ENCODE data around the gene BAIAP2.

- TF ChIP-seq CHD4 (IDR thresholded peaks at IDR 0.05; ENCODE audit: borderline replicate concordance) = no peak
- TF ChIP-seq, protein P1, sequence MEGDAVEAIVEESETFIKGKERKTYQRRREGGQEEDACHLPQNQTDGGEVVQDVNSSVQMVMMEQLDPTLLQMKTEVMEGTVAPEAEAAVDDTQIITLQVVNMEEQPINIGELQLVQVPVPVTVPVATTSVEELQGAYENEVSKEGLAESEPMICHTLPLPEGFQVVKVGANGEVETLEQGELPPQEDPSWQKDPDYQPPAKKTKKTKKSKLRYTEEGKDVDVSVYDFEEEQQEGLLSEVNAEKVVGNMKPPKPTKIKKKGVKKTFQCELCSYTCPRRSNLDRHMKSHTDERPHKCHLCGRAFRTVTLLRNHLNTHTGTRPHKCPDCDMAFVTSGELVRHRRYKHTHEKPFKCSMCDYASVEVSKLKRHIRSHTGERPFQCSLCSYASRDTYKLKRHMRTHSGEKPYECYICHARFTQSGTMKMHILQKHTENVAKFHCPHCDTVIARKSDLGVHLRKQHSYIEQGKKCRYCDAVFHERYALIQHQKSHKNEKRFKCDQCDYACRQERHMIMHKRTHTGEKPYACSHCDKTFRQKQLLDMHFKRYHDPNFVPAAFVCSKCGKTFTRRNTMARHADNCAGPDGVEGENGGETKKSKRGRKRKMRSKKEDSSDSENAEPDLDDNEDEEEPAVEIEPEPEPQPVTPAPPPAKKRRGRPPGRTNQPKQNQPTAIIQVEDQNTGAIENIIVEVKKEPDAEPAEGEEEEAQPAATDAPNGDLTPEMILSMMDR (IDR thresholded peaks at IDR 0.05) = no peak
- TF ChIP-seq BHLHE40 (IDR thresholded peaks at IDR 0.05; ENCODE audit: low read depth, low read length) = no peak
- TF ChIP-seq MAZ (IDR thresholded peaks at IDR 0.05; ENCODE audit: borderline replicate concordance, low read depth, low read length) = no peak
- TF ChIP-seq, protein P2, sequence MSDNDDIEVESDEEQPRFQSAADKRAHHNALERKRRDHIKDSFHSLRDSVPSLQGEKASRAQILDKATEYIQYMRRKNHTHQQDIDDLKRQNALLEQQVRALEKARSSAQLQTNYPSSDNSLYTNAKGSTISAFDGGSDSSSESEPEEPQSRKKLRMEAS (IDR thresholded peaks at IDR 0.05) = no peak
- no peak for TF ChIP-seq POLR2A (IDR thresholded peaks at IDR 0.05; ENCODE audit: low read length)
- TF ChIP-seq JUN (IDR thresholded peaks at IDR 0.05) = no peak
- no peak for TF ChIP-seq RFX5 (IDR thresholded peaks at IDR 0.05)
Measured at GRCh38 chr17:81032641-81033480, 2.1 kb upstream of the BAIAP2 start.

Measured in A549 (cell line).